ENCODE data around the gene DPP6.

DNA sequence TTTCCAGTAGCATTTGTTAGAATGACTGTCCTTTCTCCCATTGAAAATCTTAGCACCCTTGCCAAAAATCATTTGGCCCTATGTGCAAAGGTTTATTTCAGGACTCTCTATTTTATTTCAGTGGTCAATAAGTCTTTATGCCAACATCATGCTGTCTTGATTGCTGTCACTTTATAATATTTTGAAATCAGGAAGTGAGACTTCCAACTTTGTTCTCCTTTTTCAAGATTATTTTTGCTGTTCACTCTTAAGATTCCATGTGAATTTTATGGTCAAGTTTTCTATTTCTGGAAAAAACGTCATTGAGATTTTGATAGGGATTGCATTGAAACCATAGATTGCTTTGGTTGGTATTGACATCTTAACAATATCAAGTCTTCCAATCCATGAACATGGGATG lies 885.6 kb downstream of the DPP6 start:
- TF ChIP-seq POLR2A (IDR thresholded peaks at IDR 0.05), result no peak
- TF ChIP-seq, protein P1, sequence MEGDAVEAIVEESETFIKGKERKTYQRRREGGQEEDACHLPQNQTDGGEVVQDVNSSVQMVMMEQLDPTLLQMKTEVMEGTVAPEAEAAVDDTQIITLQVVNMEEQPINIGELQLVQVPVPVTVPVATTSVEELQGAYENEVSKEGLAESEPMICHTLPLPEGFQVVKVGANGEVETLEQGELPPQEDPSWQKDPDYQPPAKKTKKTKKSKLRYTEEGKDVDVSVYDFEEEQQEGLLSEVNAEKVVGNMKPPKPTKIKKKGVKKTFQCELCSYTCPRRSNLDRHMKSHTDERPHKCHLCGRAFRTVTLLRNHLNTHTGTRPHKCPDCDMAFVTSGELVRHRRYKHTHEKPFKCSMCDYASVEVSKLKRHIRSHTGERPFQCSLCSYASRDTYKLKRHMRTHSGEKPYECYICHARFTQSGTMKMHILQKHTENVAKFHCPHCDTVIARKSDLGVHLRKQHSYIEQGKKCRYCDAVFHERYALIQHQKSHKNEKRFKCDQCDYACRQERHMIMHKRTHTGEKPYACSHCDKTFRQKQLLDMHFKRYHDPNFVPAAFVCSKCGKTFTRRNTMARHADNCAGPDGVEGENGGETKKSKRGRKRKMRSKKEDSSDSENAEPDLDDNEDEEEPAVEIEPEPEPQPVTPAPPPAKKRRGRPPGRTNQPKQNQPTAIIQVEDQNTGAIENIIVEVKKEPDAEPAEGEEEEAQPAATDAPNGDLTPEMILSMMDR (IDR thresholded peaks at IDR 0.05), result no peak
